Measurements from ENCODE around the gene NUDT7.

- no peak for TF ChIP-seq CTCF (IDR thresholded peaks at IDR 0.05)
- no peak for TF ChIP-seq POLR2AphosphoS5 (IDR thresholded peaks at IDR 0.05)
These were observed 11.1 kb upstream of the NUDT7 start for GRCh38 chr16:77711179-77711578.

Data from transverse colon (tissue), 4 donors.